Activated CD8-positive, alpha-beta T cell treated with anti-CD3 and anti-CD28 coated beads for 36 hours (primary cell): ENCODE data around the gene ABCB6. TPM values are rescaled to one million over a fixed set of nuclear protein-coding genes. Genes with fewer than 3 reads are reported as not detected.

ENCODE experiments used
- ATAC-seq: fragments of 200-7000 bp; cut with Tn5 transposase; one replicate; pipeline ENCODE4 v1.10.0; 2021; ENCODE audit warnings: mild to moderate bottlenecking, moderate library complexity
- CTCF ChIA-PET: fragments of 350-600 bp; sonication (Branson Sonifier 250); formaldehyde crosslinking; loops from one replicate; lab custom pipeline; 2021; ENCODE audit warnings: antibody characterized with exemption; lab: Charles Lee
- POLR2A ChIA-PET: fragments of 350-600 bp; sonication (Branson Sonifier 250); formaldehyde crosslinking; loops from one replicate; lab custom pipeline; 2021; ENCODE audit warnings: antibody characterized with exemption; lab: Charles Lee
- DNase-seq: peaks from one replicate; pipeline ENCODE4 v3.0.0-alpha.2; 2020
- H3K27ac Mint-ChIP-seq: one replicate; pipeline ENCODE4 v1.8.0; 2021; ENCODE audit warnings: mild to moderate bottlenecking, mixed read lengths
- H3K27me3 Mint-ChIP-seq: one replicate; pipeline ENCODE4 v1.8.0; 2021; ENCODE audit warnings: mixed read lengths
- H3K36me3 Mint-ChIP-seq: one replicate; pipeline ENCODE4 v1.8.0; 2021; ENCODE audit warnings: low read depth, mixed read lengths
- H3K4me1 Mint-ChIP-seq: one replicate; pipeline ENCODE4 v1.8.0; 2021; ENCODE audit warnings: low read depth, mixed read lengths
- H3K4me3 Mint-ChIP-seq: one replicate; pipeline ENCODE4 v1.8.0; 2021; ENCODE audit warnings: mild to moderate bottlenecking, moderate library complexity, mixed read lengths
- H3K9me3 Mint-ChIP-seq: one replicate; pipeline ENCODE4 v1.8.0; 2021; ENCODE audit warnings: mixed read lengths
- intact Hi-C: fragments of 100-400 bp; cut with micrococcal nuclease; formaldehyde crosslinking; loops from one replicate; pipeline ENCODE4 v1.10.0; 2022
- total RNA-seq, 2 experiments: library from RNA; stranded (reverse); gene quantifications; one replicate each; pipeline ENCODE4 v1.2.3, GENCODE V29; 2021
- TF ChIP-seq, protein P1 (sequence below): fragments of 200-600 bp; IDR thresholded peaks from one replicate; pipeline ENCODE4 v1.8.0; 2022; ENCODE audit warnings: antibody characterized with exemption, mild to moderate bottlenecking

The ABCB6 gene
- total RNA-seq, 2 experiments from 2014 or later, result 32.3 to 35.7 TPM

DNA sequence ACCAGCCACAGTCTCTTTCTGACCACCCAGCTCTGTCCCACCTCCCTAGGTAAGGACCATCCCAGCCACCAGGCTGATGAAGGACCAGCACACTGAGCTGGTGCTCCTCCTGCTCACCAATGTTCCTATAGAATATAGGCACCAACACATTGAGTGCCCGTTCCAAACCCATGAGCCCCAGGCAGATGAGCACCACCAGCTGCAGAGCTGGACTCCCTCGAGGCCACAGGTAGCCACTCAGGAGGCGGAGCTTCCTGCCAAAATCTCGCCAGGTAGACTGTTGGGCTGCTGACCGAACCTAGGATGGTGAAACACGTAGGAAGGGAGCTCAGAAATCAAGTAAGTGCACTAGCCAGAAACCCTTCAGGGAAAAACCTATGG is 2.2 kb downstream of the ABCB6 start:
- H3K36me3 Mint-ChIP-seq, result peaks cover 54% of the 10 kb centered on the region
- ChIA-PET CTCF (interaction anchor here (0.9 to 2.7 kb wide), 8 partner anchors 34 to 159 kb away, joined by 3 to 10 read pairs (median 3); partner anchors contain the start of genes NHEJ1 and TUBA4A), POLR2A (interaction anchor here (1.2 to 4.6 kb wide), 6 partner anchors 9 to 66 kb away, joined by 3 to 31 read pairs (median 8); partner anchors contain the start of gene ZFAND2B)
- ATAC-seq, result no peak
- no peak overlapping the region for H3K27ac Mint-ChIP-seq
- TF ChIP-seq, protein P1, sequence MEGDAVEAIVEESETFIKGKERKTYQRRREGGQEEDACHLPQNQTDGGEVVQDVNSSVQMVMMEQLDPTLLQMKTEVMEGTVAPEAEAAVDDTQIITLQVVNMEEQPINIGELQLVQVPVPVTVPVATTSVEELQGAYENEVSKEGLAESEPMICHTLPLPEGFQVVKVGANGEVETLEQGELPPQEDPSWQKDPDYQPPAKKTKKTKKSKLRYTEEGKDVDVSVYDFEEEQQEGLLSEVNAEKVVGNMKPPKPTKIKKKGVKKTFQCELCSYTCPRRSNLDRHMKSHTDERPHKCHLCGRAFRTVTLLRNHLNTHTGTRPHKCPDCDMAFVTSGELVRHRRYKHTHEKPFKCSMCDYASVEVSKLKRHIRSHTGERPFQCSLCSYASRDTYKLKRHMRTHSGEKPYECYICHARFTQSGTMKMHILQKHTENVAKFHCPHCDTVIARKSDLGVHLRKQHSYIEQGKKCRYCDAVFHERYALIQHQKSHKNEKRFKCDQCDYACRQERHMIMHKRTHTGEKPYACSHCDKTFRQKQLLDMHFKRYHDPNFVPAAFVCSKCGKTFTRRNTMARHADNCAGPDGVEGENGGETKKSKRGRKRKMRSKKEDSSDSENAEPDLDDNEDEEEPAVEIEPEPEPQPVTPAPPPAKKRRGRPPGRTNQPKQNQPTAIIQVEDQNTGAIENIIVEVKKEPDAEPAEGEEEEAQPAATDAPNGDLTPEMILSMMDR, result no peak
- H3K4me3 Mint-ChIP-seq, result peak overlapping the region; percentile 45
- intact Hi-C loops, result no loop called here
- H3K27me3 Mint-ChIP-seq, result no peaks in the 10 kb centered on the region
- H3K4me1 Mint-ChIP-seq, result peaks cover 28% of the 10 kb centered on the region
- DNase-seq, result no peak
- H3K9me3 Mint-ChIP-seq, result no peaks in the 10 kb centered on the region

DNA sequence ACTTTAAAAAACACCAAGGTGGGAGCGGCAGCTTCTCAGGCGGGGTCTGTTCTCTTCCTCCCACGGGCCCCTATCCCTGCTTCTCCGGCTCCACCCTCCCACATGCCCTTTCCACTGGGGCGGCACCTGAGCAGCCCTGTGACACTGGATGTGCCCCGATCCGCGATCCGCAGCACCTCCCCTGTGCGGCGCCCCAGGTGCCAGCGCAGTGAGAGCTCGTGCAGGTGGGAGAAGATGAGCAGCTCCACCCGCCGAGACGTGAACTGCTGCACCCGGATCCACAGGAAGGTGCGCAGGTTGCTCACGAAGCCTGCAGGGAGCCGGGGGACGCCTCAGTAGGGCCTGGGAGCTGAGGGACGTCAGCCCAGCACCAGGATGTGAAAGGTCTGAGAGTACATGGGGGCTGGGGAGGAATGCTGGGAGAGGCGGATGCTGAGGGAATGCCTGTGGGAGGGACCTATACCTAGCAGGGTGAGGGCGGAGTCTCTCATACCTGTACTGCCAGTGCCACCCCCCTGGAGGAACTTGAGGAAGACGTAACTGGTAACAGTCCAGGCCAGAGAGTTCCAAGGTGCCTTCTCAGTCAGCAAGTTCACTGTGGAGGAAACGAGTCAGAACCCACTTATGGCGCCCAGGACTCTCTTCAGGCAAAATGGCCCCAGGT is 2.8 kb downstream of the ABCB6 start:
- ChIA-PET CTCF (interaction anchor here (0.9 to 2.7 kb wide), 9 partner anchors 34 to 159 kb away, joined by 3 to 10 read pairs (median 3); partner anchors contain the start of genes NHEJ1 and TUBA4A), POLR2A (interaction anchor here (0.9 to 3.8 kb wide), 5 partner anchors 14 to 67 kb away, joined by 3 to 15 read pairs (median 4); partner anchors contain the start of gene ANKZF1)
- Mint-ChIP-seq H3K9me3 (no peaks in the 10 kb centered on the region), H3K36me3 (peaks cover 54% of the 10 kb centered on the region), H3K27ac (no peak overlapping the region), H3K4me3 (no peak overlapping the region), H3K4me1 (peaks cover 33% of the 10 kb centered on the region), H3K27me3 (no peaks in the 10 kb centered on the region)
- no peak for DNase-seq
- ATAC-seq, result no peak
- intact Hi-C loops, result no loop called here
- TF ChIP-seq, protein P1, result no peak

DNA sequence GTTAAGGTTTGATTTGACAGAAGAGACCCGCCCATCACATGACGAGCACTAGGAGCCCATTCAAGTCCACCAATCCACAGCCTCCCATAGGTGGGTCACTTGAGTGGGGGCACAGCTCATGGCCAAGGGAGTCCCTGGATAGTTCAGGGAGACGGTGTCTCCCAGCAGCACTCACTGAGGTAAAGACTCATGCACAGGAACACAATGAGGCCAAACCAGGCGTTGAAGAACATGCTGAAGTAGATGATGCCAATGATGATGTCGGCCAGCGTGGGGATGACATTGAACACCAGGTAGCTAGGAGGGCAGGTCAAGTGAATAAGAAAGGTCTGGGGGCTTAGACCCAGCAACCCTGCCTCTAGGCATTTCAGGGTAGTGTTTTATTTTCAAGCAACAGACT is 4.0 kb downstream of the ABCB6 start:
- Mint-ChIP-seq H3K36me3 (peaks cover 53% of the 10 kb centered on the region), H3K4me1 (peaks cover 40% of the 10 kb centered on the region), H3K27me3 (no peaks in the 10 kb centered on the region), H3K4me3 (no peak overlapping the region), H3K9me3 (no peaks in the 10 kb centered on the region), H3K27ac (no peak overlapping the region)
- ChIA-PET POLR2A (interaction anchor here (1.0 to 3.8 kb wide), 2 partner anchors 15 to 36 kb away, joined by 3 to 15 read pairs; no protein-coding TSS in a partner anchor), CTCF (interaction anchor here (1.1 to 2.7 kb wide), 2 partner anchors 37 to 80 kb away, joined by 3 to 10 read pairs; no protein-coding TSS in a partner anchor)
- intact Hi-C loops, result loop anchor here (5.0 kb wide), 1 partner anchor 52 kb away; the partner anchor contains the start of gene NHEJ1
- DNase-seq (no peak), ATAC-seq (no peak)
- TF ChIP-seq, protein P1, result no peak

DNA sequence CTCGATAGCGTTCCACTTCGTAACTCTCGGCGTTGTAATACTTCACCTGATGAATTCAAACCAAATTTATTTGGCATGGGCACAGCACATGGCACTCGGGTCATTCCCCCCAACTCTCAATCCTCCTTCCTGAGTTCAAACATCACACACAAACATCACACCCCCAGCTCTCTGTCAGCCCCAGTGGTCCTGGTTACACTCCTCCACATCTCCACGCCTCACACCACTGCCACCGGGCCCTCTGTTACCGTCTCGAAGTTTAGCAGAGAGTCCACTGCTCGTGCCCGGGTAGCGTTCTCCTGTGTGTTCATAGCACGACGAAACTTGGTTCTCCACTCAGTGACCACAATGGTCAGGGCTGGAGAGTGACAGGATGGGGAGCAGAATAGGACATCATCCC is 4.6 kb downstream of the ABCB6 start:
- ChIA-PET POLR2A (interaction anchor here (1.0 to 3.8 kb wide), 2 partner anchors 14 to 35 kb away, joined by 3 to 15 read pairs; no protein-coding TSS in a partner anchor), CTCF (interaction anchor here (1.1 to 6.7 kb wide), 3 partner anchors 37 to 81 kb away, joined by 3 to 49 read pairs (median 13); partner anchors contain the start of gene SLC23A3)
- no peaks in the 10 kb centered on the region for H3K27me3 Mint-ChIP-seq
- H3K4me3 Mint-ChIP-seq, result no peak overlapping the region
- DNase-seq (no peak), ATAC-seq (no peak)
- H3K36me3 Mint-ChIP-seq, result peaks cover 51% of the 10 kb centered on the region
- H3K9me3 Mint-ChIP-seq, result no peaks in the 10 kb centered on the region
- peaks cover 38% of the 10 kb centered on the region for H3K4me1 Mint-ChIP-seq
- no peak overlapping the region for H3K27ac Mint-ChIP-seq
- intact Hi-C loops, result loop anchor here (5.0 kb wide), 1 partner anchor 52 kb away; the partner anchor contains the start of gene NHEJ1
- TF ChIP-seq, protein P1, result no peak
